HG03521 (cell line): ENCODE data around the gene CMTM4.
"Not testable (repeated sequence)": the region's sequence is repeated elsewhere in the genome, so short reads cannot be mapped to it uniquely, and the experiment has no call there.

Experiments used
- ATAC-seq: cut with Tn5 transposase; IDR thresholded peaks from one replicate; pipeline ENCODE4 v1.9.1; 2021; ENCODE audit warnings: mild to moderate bottlenecking, moderate library complexity; ENCODE audit not compliant: unreplicated experiment

The CMTM4 gene

GRCh38 chr16:66705790-66706505 is 9.4 kb upstream of the CMTM4 start:
- no peak for ATAC-seq

GRCh38 chr16:66703406-66704215 is 7.1 kb upstream of the CMTM4 start:
- ATAC-seq = no peak

GRCh38 chr16:66701516-66701915 is 5.0 kb upstream of the CMTM4 start:
- ATAC-seq = no peak

GRCh38 chr16:66701026-66701425 is 4.5 kb upstream of the CMTM4 start:
- no peak for ATAC-seq

- no peak for ATAC-seq
These were observed 3.4 kb upstream of the CMTM4 start for GRCh38 chr16:66699898-66700297.

GRCh38 chr16:66698046-66698445 is 1.5 kb upstream of the CMTM4 start:
- no peak for ATAC-seq

GRCh38 chr16:66695935-66696668 is 441 bp downstream of the CMTM4 start:
- peak; percentile 44 for ATAC-seq

GRCh38 chr16:66695471-66695934 is 1.0 kb downstream of the CMTM4 start:
- no peak for ATAC-seq

- ATAC-seq = no peak
These were observed 3.4 kb downstream of the CMTM4 start for GRCh38 chr16:66693149-66693548.

GRCh38 chr16:66692341-66692740 is 4.2 kb downstream of the CMTM4 start:
- ATAC-seq = no peak

- ATAC-seq = no peak
These were observed 5.3 kb downstream of the CMTM4 start for GRCh38 chr16:66691234-66691633.

- no peak for ATAC-seq
These were observed 6.3 kb downstream of the CMTM4 start for GRCh38 chr16:66690106-66690847.

- no peak for ATAC-seq
These were observed 7.3 kb downstream of the CMTM4 start for GRCh38 chr16:66689282-66689681.

GRCh38 chr16:66687906-66688625 is 8.5 kb downstream of the CMTM4 start:
- no peak for ATAC-seq

- not testable (repeated sequence) for ATAC-seq
These were observed 10.9 kb downstream of the CMTM4 start for GRCh38 chr16:66685501-66686115.

- no peak for ATAC-seq
These were observed 14.3 kb downstream of the CMTM4 start for GRCh38 chr16:66682271-66682670.

GRCh38 chr16:66681676-66682075 is 14.9 kb downstream of the CMTM4 start:
- ATAC-seq = no peak

GRCh38 chr16:66678337-66678736 is 18.2 kb downstream of the CMTM4 start:
- no peak for ATAC-seq

GRCh38 chr16:66677836-66678235 is 18.7 kb downstream of the CMTM4 start:
- no peak for ATAC-seq

GRCh38 chr16:66677179-66677578 is 19.4 kb downstream of the CMTM4 start:
- ATAC-seq = no peak
